Liver (tissue), 9 donors: ENCODE measurements around the gene ZCCHC14. TPM values are rescaled to one million over a fixed set of nuclear protein-coding genes. Genes with fewer than 3 reads are reported as not detected.

ENCODE experiments used
- DNase-seq: peaks from one replicate; pipeline ENCODE4 v3.0.0-alpha.2; 2017; ENCODE audit warnings: low spot score
- H3K27ac ChIP-seq, 2 donors: one replicate each; pipeline ENCODE4 v1.7.0; 2013; ENCODE audit warnings: inconsistent platforms in 2 of 2, low read length in 2 of 2, control low read depth in 1 of 2, low read depth in 1 of 2, mild to moderate bottlenecking in 1 of 2
- H3K27me3 ChIP-seq, 4 donors: one replicate each; pipeline versions ENCODE4 v1.6.1 to v1.7.0; 2013; ENCODE audit warnings: low read length in 3 of 4, inconsistent platforms in 1 of 4, mild to moderate bottlenecking in 1 of 4, moderate library complexity in 1 of 4; ENCODE audit not compliant: control insufficient read depth in 4 of 4, insufficient read depth in 4 of 4
- H3K36me3 ChIP-seq, 4 donors: one replicate each; pipeline versions ENCODE4 v1.6.1 to v1.7.0; 2013; ENCODE audit warnings: low read length in 3 of 4, mild to moderate bottlenecking in 3 of 4, low read depth in 1 of 4, moderate library complexity in 1 of 4; ENCODE audit not compliant: control insufficient read depth in 4 of 4, insufficient read depth in 3 of 4
- H3K4me1 ChIP-seq, 4 donors: one replicate each; pipeline versions ENCODE4 v1.6.1 to v1.7.0; 2013; ENCODE audit warnings: low read length in 3 of 4, mild to moderate bottlenecking in 3 of 4, moderate library complexity in 1 of 4; ENCODE audit not compliant: control insufficient read depth in 4 of 4, insufficient read depth in 4 of 4
- H3K4me3 ChIP-seq, 3 donors: one replicate each; pipeline versions ENCODE4 v1.6.1 to v1.7.0; 2013; ENCODE audit warnings: low read length in 3 of 3, control low read depth in 1 of 3, low read depth in 1 of 3, mild to moderate bottlenecking in 1 of 3
- H3K9ac ChIP-seq, 2 donors: one replicate each; pipeline ENCODE4 v1.7.0; 2013; ENCODE audit warnings: low read length in 2 of 2, mild to moderate bottlenecking in 2 of 2, moderate library complexity in 2 of 2, control low read depth in 1 of 2, low read depth in 1 of 2
- H3K9me3 ChIP-seq, 4 donors: one replicate each; pipeline versions ENCODE4 v1.6.1 to v1.7.0; 2013; ENCODE audit warnings: low read length in 3 of 4; ENCODE audit not compliant: control insufficient read depth in 4 of 4
- ATF3 ChIP-seq: IDR thresholded peaks from 2 replicates; pipeline ENCODE4 v1.6.1; 2016; ENCODE audit warnings: antibody characterized with exemption
- CTCF ChIP-seq: fragments of 150-350 bp; IDR thresholded peaks from 2 replicates; pipeline ENCODE4 v1.5.1; 2017; ENCODE audit warnings: improper control_type of control experiment, low read depth, low read length; ENCODE audit not compliant: missing input control
- EGR1 ChIP-seq, 2 donors: IDR thresholded peaks; 2 replicates each; pipeline ENCODE4 v1.6.1; 2016 to 2018; ENCODE audit warnings: antibody characterized with exemption in 2 of 2, low read depth in 2 of 2
- FOXA1 ChIP-seq: IDR thresholded peaks from 2 replicates; pipeline ENCODE4 v1.6.1; 2016; ENCODE audit warnings: antibody characterized with exemption
- FOXA2 ChIP-seq: IDR thresholded peaks from 2 replicates; pipeline ENCODE4 v1.6.1; 2016; ENCODE audit warnings: antibody characterized with exemption
- GABPA ChIP-seq, 2 donors: IDR thresholded peaks in 1 of 2; conservative IDR thresholded peaks in 1 of 2; 2 replicates each; pipeline ENCODE4 v1.6.1; 2016; ENCODE audit warnings: antibody characterized with exemption in 2 of 2, mild to moderate bottlenecking in 1 of 2, moderate library complexity in 1 of 2
- HNF4G ChIP-seq: IDR thresholded peaks from 2 replicates; pipeline ENCODE4 v1.6.1; 2016; ENCODE audit warnings: antibody characterized with exemption
- JUND ChIP-seq, 2 donors: IDR thresholded peaks; 2 replicates each; pipeline ENCODE4 v1.6.1; 2016; ENCODE audit warnings: antibody characterized with exemption in 2 of 2
- MAX ChIP-seq: IDR thresholded peaks from 2 replicates; pipeline ENCODE4 v1.6.1; 2016; ENCODE audit warnings: antibody characterized with exemption
- NR2F2 ChIP-seq: IDR thresholded peaks from 2 replicates; pipeline ENCODE4 v1.6.1; 2016; ENCODE audit warnings: antibody characterized with exemption
- RAD21 ChIP-seq, 2 donors: IDR thresholded peaks; 2 replicates each; pipeline ENCODE4 v1.6.1; 2016; ENCODE audit warnings: antibody characterized with exemption in 2 of 2, mild to moderate bottlenecking in 2 of 2
- REST ChIP-seq: IDR thresholded peaks from 2 replicates; pipeline ENCODE4 v1.6.1; 2016; ENCODE audit warnings: antibody characterized with exemption, mild to moderate bottlenecking
- RXRA ChIP-seq, 2 donors: IDR thresholded peaks; 2 replicates each; pipeline ENCODE4 v1.6.1; 2017 to 2018; ENCODE audit warnings: antibody characterized with exemption in 2 of 2, mild to moderate bottlenecking in 1 of 2
- SP1 ChIP-seq: IDR thresholded peaks from 2 replicates; pipeline ENCODE4 v1.6.1; 2018; ENCODE audit warnings: antibody characterized with exemption, mild to moderate bottlenecking
- TAF1 ChIP-seq: conservative IDR thresholded peaks from 2 replicates; pipeline ENCODE4 v1.6.1; 2016; ENCODE audit warnings: antibody characterized with exemption, mild to moderate bottlenecking
- ZBTB33 ChIP-seq: IDR thresholded peaks from 2 replicates; pipeline ENCODE4 v1.6.1; 2016; ENCODE audit warnings: antibody characterized with exemption
- WGBS: extraction: QIAGEN DNeasy Blood & Tissue Kit; methylation state at CpG from one replicate; pipeline ENCODE4 v1.1.7; 2013; 5-methylcytosine and 5-hydroxymethylcytosine counted together
- polyA plus RNA-seq, 2 donors: library from polyadenylated mRNA; stranded (reverse) in 1 of 2; unstranded in 1 of 2; fragments of 200-250 nt in 1 of 2; fragments of >200 nt in 1 of 2; fragmentation: Nextera tagmentation in 1 of 2; extraction: Ambion mirVana in 1 of 2; gene quantifications; one replicate each; pipeline versions ENCODE4 v1.2.1 to v1.2.3, GENCODE V29; 2013 to 2015
- total RNA-seq, 2 donors: library from RNA; depleted of rRNA; stranded (reverse); fragments of >200 nt; gene quantifications; one replicate each; pipeline ENCODE4 v1.2.3, GENCODE V29; 2014
- donor health status: healthy.
- donor health status: healthy.
- donor health status: healthy.
- donor health status: healthy.
- donor health status: healthy.

Gene ZCCHC14
- total and polyA plus RNA-seq, 4 donors = 6.3 to 21.7 (median 8.0) TPM

- no peak for TF ChIP-seq SP1
- no peak for TF ChIP-seq ATF3
- no peak for TF ChIP-seq CTCF
- TF ChIP-seq FOXA2 = no peak
Observed at GRCh38 chr16:87432330-87432915, 60.4 kb downstream of the ZCCHC14 start (continued).

GRCh38 chr16:87431926-87432325 is 60.9 kb downstream of the ZCCHC14 start:
- H3K4me3 ChIP-seq = no peak overlapping the region
- WGBS = 89% methylated on average over 7 of the region's 7 CpGs
- peaks cover 4 to 17% (median 13%) of the 10 kb centered on the region in 4 donors for H3K36me3 ChIP-seq
- no peak overlapping the region for H3K27ac ChIP-seq
- H3K9ac ChIP-seq = no peak overlapping the region
- peaks cover 0 to 4% (median 3%) of the 10 kb centered on the region in 4 donors for H3K4me1 ChIP-seq
- no peak for TF ChIP-seq RAD21 (IDR thresholded peaks at IDR 0.05)
- no peak for TF ChIP-seq MAX
- no peak for TF ChIP-seq CTCF
- TF ChIP-seq HNF4G = no peak
- no peak for TF ChIP-seq RXRA (IDR thresholded peaks at IDR 0.05)
- TF ChIP-seq REST = no peak
- TF ChIP-seq EGR1 (IDR thresholded peaks at IDR 0.05; ENCODE audit: low read depth in 2 of 2) = no peak
- no peak for TF ChIP-seq ZBTB33
- TF ChIP-seq TAF1 = no peak
- TF ChIP-seq FOXA2 = no peak
- no peak for TF ChIP-seq FOXA1
- TF ChIP-seq NR2F2 = no peak
- no peak for TF ChIP-seq ATF3
- no peak for TF ChIP-seq SP1
- no peak for TF ChIP-seq GABPA (IDR thresholded peaks at IDR 0.05 in 1 of 2, conservative IDR thresholded peaks at IDR 0.05 in 1 of 2)
- no peak for TF ChIP-seq JUND (IDR thresholded peaks at IDR 0.05)
- no peaks in the 10 kb centered on the region for H3K9me3 ChIP-seq
- no peaks in the 10 kb centered on the region for H3K27me3 ChIP-seq
- no peak for DNase-seq
